Heart right ventricle (tissue), 16 donors: ENCODE data around the gene EARS2. TPM values are rescaled to one million over a fixed set of nuclear protein-coding genes. Genes with fewer than 3 reads are reported as not detected.
"Not testable (repeated sequence)": the region's sequence is repeated elsewhere in the genome, so short reads cannot be mapped to it uniquely, and the experiment has no call there.

ENCODE experiments used
- ATAC-seq, 8 donors: fragments of 200-7000 bp; cut with Tn5 transposase; one replicate each; pipeline ENCODE4 v1.9.1; 2020; ENCODE audit warnings: mild to moderate bottlenecking in 8 of 8, moderate library complexity in 8 of 8, moderate number of reproducible peaks in 1 of 8
- DNase-seq, 2 donors: peaks; one replicate each; pipeline ENCODE4 v3.0.0-alpha.2; 2020
- H3K27ac ChIP-seq, 10 donors: fragments of 200-600 bp; sonication (generic) in 2 of 10; one replicate each; pipeline versions ENCODE4 v1.5.0 to v1.8.0; 2020 to 2022; ENCODE audit warnings: mild to moderate bottlenecking in 3 of 10
- H3K27me3 ChIP-seq, 7 donors: fragments of 200-600 bp; one replicate each; pipeline ENCODE4 v1.8.0; 2021 to 2022; ENCODE audit warnings: mild to moderate bottlenecking in 2 of 7
- H3K36me3 ChIP-seq, 9 donors: fragments of 200-600 bp; sonication (generic) in 1 of 9; one replicate each; pipeline versions ENCODE4 v1.5.0 to v1.8.0; 2020 to 2022; ENCODE audit warnings: mild to moderate bottlenecking in 2 of 9
- H3K4me1 ChIP-seq, 9 donors: fragments of 200-600 bp; sonication (generic) in 1 of 9; one replicate each; pipeline versions ENCODE4 v1.5.0 to v1.8.0; 2020 to 2022; ENCODE audit warnings: mild to moderate bottlenecking in 4 of 9
- H3K4me3 ChIP-seq, 10 donors: fragments of 200-600 bp; sonication (generic) in 2 of 10; one replicate each; pipeline versions ENCODE4 v1.5.0 to v1.8.0; 2020 to 2022; ENCODE audit warnings: mild to moderate bottlenecking in 7 of 10, moderate library complexity in 2 of 10
- H3K9me3 ChIP-seq, 11 donors: fragments of 200-600 bp in 10 of 11; sonication (generic) in 2 of 11; one replicate each; pipeline versions ENCODE4 v1.5.0 to v1.8.0; 2013 to 2022; ENCODE audit warnings: mild to moderate bottlenecking in 2 of 11, control low read depth in 1 of 11, moderate library complexity in 1 of 11
- CTCF ChIP-seq, 9 donors: fragments of 200-600 bp; sonication (generic) in 2 of 9; IDR thresholded peaks; one replicate each; pipeline versions ENCODE4 v1.5.0 to v1.8.0; 2021 to 2022; ENCODE audit warnings: antibody characterized with exemption in 9 of 9, mild to moderate bottlenecking in 5 of 9, moderate library complexity in 1 of 9
- WGBS, 2 donors: extraction: QIAGEN DNeasy Blood & Tissue Kit; methylation state at CpG; one replicate each; pipeline ENCODE4 v1.1.7; 2013; ENCODE audit warnings: inconsistent platforms in 1 of 2; 5-methylcytosine and 5-hydroxymethylcytosine counted together
- intact Hi-C, 10 donors: fragments of 100-400 bp; cut with DNase I; formaldehyde crosslinking; loops; one replicate each; pipeline versions ENCODE4 v1.11.1 to v1.14.2; 2022
- polyA plus RNA-seq, 2 donors: library from polyadenylated mRNA; stranded (reverse); fragments of 200-250 nt; gene quantifications; one replicate each; pipeline ENCODE4 v1.2.3, GENCODE V29; 2013
- total RNA-seq, 10 donors: library from RNA; stranded (reverse); fragmentation: NEBNext Ultra II Directional in 3 of 10; extraction: Animal tissue kit (Norgen Biotek cat#: 25700) in 3 of 10; gene quantifications; one replicate each; pipeline versions ENCODE4 v1.2.1 to v1.2.4, GENCODE V29; 2021 to 2023
- donor health status: Arrhythmogenic right ventricular cardiomyopathy.
- donor health status: ischemic (EF 13 %, LVEDD 7.1; RV severe dilation, severe dysfunction).
- donor health status: healthy with polysubstance abuse.
- donor health status: DM: no; HTN: yes; CAD: no.
- donor health status: DM: no; HTN: no; CAD: no.
- donor health status: ischemic (EF 25% LVEDD 6.9; RV normal size, moderate dysfunction).
- donor health status: ischemic (EF 25% LVEDD 5.7; RV mildly dilated, moderate dysfunction).
- donor health status: healthy.
- donor health status: DM: yes; HTN: yes; CAD: no.
- donor health status: Ischemic cardiomyopathy.
- donor health status: ischemic (EF 35%, LVEDD 5.7; RV mildly dilated, moderate dysfunction).
- donor health status: nonischemic (EF 11% LVEDD 7.7; RV severe dilation, severe dysfunction).
- donor health status: DM: yes; HTN: yes; CAD: no.
- donor health status: PGD.
- donor health status: ischemic (EF 29% LVEDD 5.4; RV normal size, mild dysfunction).
- donor health status: nonischemic (EF 23%, LVEDD 6.1; RV moderate dilation, normal function).

The EARS2 gene
- total and polyA plus RNA-seq, 12 donors, result 13.7 to 28.7 (median 21.7) TPM

GRCh38 chr16:23486480-23486879 lies 70.7 kb downstream of the EARS2 start:
- ATAC-seq (no peak), DNase-seq (no peak)
- Histone ChIP-seq H3K36me3 (peaks cover 2 to 100% (median 58%) of the 10 kb centered on the region in 9 donors), H3K9me3 (no peaks in the 10 kb centered on the region), H3K27me3 (no peaks in the 10 kb centered on the region), H3K27ac (no peak overlapping the region), H3K4me1 (peaks cover 0 to 17% (median 0%) of the 10 kb centered on the region in 9 donors), H3K4me3 (no peak overlapping the region)
- no peak for TF ChIP-seq CTCF (IDR thresholded peaks at IDR 0.05)
- 94 to 98% methylated on average over 5 of the region's 5 CpGs for WGBS, 2 donors
- intact Hi-C loops, result no loop called here

DNA sequence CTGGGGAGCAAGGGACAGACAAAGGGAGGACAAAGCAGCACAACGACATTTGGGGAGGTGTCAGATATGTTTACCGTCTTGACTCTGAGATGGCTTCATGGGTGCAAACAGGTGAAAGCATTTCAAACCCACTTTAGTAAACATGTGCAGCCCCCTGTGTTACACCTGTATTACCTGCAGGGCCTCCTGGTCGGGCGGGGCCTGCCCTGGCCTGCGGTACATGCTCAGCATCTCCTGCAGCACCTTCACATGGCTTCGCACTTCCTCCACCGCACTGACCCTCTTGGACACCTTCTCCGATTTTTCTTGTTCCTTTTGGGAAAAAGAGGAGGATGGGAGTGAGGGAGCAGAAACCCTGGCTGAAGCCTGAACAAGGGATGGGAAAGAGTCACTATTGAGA lies 71.3 kb downstream of the EARS2 start:
- no peak for ATAC-seq
- no peaks in the 10 kb centered on the region for H3K9me3 ChIP-seq
- H3K36me3 ChIP-seq, result peaks cover 2 to 100% (median 64%) of the 10 kb centered on the region in 9 donors
- 94 to 96% methylated on average over 8 of the region's 8 CpGs for WGBS, 2 donors
- no peak overlapping the region for H3K4me3 ChIP-seq
- TF ChIP-seq CTCF (IDR thresholded peaks at IDR 0.05), result no peak
- no peaks in the 10 kb centered on the region for H3K27me3 ChIP-seq
- no peak overlapping the region for H3K27ac ChIP-seq
- intact Hi-C loops, result no loop called here
- H3K4me1 ChIP-seq, result peaks cover 0 to 10% (median 0%) of the 10 kb centered on the region in 9 donors
- no peak for DNase-seq

DNA sequence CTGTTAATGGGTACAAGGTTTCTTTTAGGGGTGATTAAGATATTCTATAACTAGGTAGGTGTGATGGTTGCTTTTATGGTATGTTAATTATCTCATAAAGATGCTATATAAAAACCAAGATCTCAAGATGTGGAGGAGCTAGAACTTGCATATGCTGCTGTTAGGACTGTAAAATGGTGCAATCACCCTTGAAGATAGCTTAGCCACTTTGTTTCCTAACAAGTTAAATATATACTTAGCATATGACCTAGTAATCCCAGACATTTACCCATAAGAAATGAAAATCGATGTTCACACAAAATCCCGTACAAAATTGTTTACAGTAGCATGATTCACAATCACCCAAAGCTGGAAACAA lies 71.9 kb downstream of the EARS2 start:
- Histone ChIP-seq H3K27ac (no peak overlapping the region), H3K36me3 (peaks cover 0 to 100% (median 70%) of the 10 kb centered on the region in 9 donors), H3K4me3 (no peak overlapping the region), H3K9me3 (no peaks in the 10 kb centered on the region), H3K4me1 (peaks cover 0 to 10% (median 0%) of the 10 kb centered on the region in 9 donors), H3K27me3 (no peaks in the 10 kb centered on the region)
- TF ChIP-seq CTCF (IDR thresholded peaks at IDR 0.05), result no peak
- WGBS, 2 donors, result 90 to 92% methylated on average over 2 of the region's 2 CpGs
- intact Hi-C loops, result no loop called here
- DNase-seq (no peak), ATAC-seq (no peak)

GRCh38 chr16:23484510-23485256 lies 72.5 kb downstream of the EARS2 start:
- DNase-seq (no peak), ATAC-seq (peak in 1 of 8 donors; percentile 13)
- H3K4me1 ChIP-seq, result peaks cover 0 to 10% (median 0%) of the 10 kb centered on the region in 9 donors
- H3K36me3 ChIP-seq, result peaks cover 1 to 100% (median 76%) of the 10 kb centered on the region in 9 donors
- H3K27me3 ChIP-seq, result no peaks in the 10 kb centered on the region
- WGBS, 2 donors, result 77 to 88% methylated on average over 8 of the region's 8 CpGs
- H3K4me3 ChIP-seq, result no peak overlapping the region
- H3K27ac ChIP-seq, result no peak overlapping the region
- TF ChIP-seq CTCF (IDR thresholded peaks at IDR 0.05), result no peak
- no peaks in the 10 kb centered on the region for H3K9me3 ChIP-seq
- intact Hi-C loops, result no loop called here

GRCh38 chr16:23483492-23483891 lies 73.7 kb downstream of the EARS2 start:
- Histone ChIP-seq H3K36me3 (peaks cover 5 to 100% (median 84%) of the 10 kb centered on the region in 9 donors), H3K4me1 (peaks cover 0 to 10% (median 0%) of the 10 kb centered on the region in 9 donors), H3K27ac (peak overlapping the region in 1 of 10 donors; percentile 62)
- 94 to 95% methylated on average over 8 of the region's 8 CpGs for whole genome bisulfite sequencing, 2 donors
- H3K27me3 ChIP-seq, H3K4me3 ChIP-seq, H3K9me3 ChIP-seq, ATAC-seq, DNase-seq, intact Hi-C loops: not testable (repeated sequence)
